H9 (cell line): ENCODE results near the gene ZNF335. TPM values are rescaled to one million over a fixed set of nuclear protein-coding genes. Genes with fewer than 3 reads are reported as not detected.

Source experiments
- DNase-seq: peaks from one replicate; pipeline ENCODE4 v3.0.0-alpha.2; 2017
- H2AFZ ChIP-seq: one replicate; pipeline ENCODE4 v1.6.1; 2013; ENCODE audit warnings: mild to moderate bottlenecking, low read length, control low read depth, moderate library complexity
- H2AK5ac ChIP-seq: 2 replicates; pipeline ENCODE4 v1.6.1; 2013; ENCODE audit warnings: low read length, control low read depth, mixed read lengths; ENCODE audit not compliant: insufficient read length
- H2BK120ac ChIP-seq: one replicate; pipeline ENCODE4 v1.6.1; 2013; ENCODE audit warnings: low read depth, mild to moderate bottlenecking, low read length, control low read depth, inconsistent platforms; ENCODE audit not compliant: poor library complexity, severe bottlenecking
- H2BK12ac ChIP-seq: 2 replicates; pipeline ENCODE4 v1.6.1; 2013; ENCODE audit warnings: low read length, control low read depth, mixed read lengths, low read depth; ENCODE audit not compliant: insufficient read length
- H2BK15ac ChIP-seq: 2 replicates; pipeline ENCODE4 v1.6.1; 2013; ENCODE audit warnings: low read depth, low read length, control low read depth
- H2BK20ac ChIP-seq: one replicate; pipeline ENCODE4 v1.6.1; 2013; ENCODE audit warnings: low read depth, mild to moderate bottlenecking, low read length, control low read depth, inconsistent platforms; ENCODE audit not compliant: poor library complexity, severe bottlenecking
- H2BK5ac ChIP-seq: 2 replicates; pipeline ENCODE4 v1.6.1; 2013; ENCODE audit warnings: low read length, control low read depth, mixed read lengths; ENCODE audit not compliant: insufficient read length
- H3K14ac ChIP-seq: 2 replicates; pipeline ENCODE4 v1.6.1; 2013; ENCODE audit warnings: low read length, control low read depth; ENCODE audit not compliant: insufficient read depth
- H3K18ac ChIP-seq: 2 replicates; pipeline ENCODE4 v1.6.1; 2013; ENCODE audit warnings: low read depth, mild to moderate bottlenecking, mixed read lengths, low read length, control low read depth; ENCODE audit not compliant: insufficient read length
- H3K23ac ChIP-seq: 2 replicates; pipeline ENCODE4 v1.6.1; 2013; ENCODE audit warnings: low read length, control low read depth, mixed read lengths, low read depth; ENCODE audit not compliant: insufficient read length
- H3K23me2 ChIP-seq: 2 replicates; pipeline ENCODE4 v1.6.1; 2013; ENCODE audit warnings: low read depth, mild to moderate bottlenecking, mixed read lengths, low read length, control low read depth; ENCODE audit not compliant: insufficient read length, poor library complexity, severe bottlenecking
- H3K27ac ChIP-seq: 2 replicates; pipeline ENCODE4 v1.5.1; 2013; ENCODE audit warnings: low read length, control low read depth, mixed read lengths, low read depth; ENCODE audit not compliant: insufficient read length
- H3K27me3 ChIP-seq: 2 replicates; pipeline ENCODE4 v1.6.1; 2013; ENCODE audit warnings: low read length, control low read depth, inconsistent platforms; ENCODE audit not compliant: insufficient read depth
- H3K4ac ChIP-seq: 2 replicates; pipeline ENCODE4 v1.6.1; 2013; ENCODE audit warnings: low read depth, mild to moderate bottlenecking, control low read depth, inconsistent platforms, low read length, moderate library complexity
- H3K4me1 ChIP-seq: 2 replicates; pipeline ENCODE4 v1.6.1; 2013; ENCODE audit warnings: low read length, control low read depth, inconsistent platforms; ENCODE audit not compliant: insufficient read depth
- H3K4me2 ChIP-seq: 2 replicates; pipeline ENCODE4 v1.6.1; 2013; ENCODE audit warnings: low read length, control low read depth, mixed read lengths; ENCODE audit not compliant: insufficient read length, insufficient read depth
- H3K56ac ChIP-seq: 2 replicates; pipeline ENCODE4 v1.6.1; 2013; ENCODE audit warnings: low read depth, mild to moderate bottlenecking, mixed read lengths, low read length, control low read depth; ENCODE audit not compliant: insufficient read length
- H3K79me1 ChIP-seq: 2 replicates; pipeline ENCODE4 v1.6.1; 2013; ENCODE audit warnings: low read depth, mild to moderate bottlenecking, moderate library complexity, low read length, control low read depth, inconsistent platforms; ENCODE audit not compliant: insufficient read depth, poor library complexity, severe bottlenecking
- H3K79me2 ChIP-seq: 2 replicates; pipeline ENCODE4 v1.6.1; 2013; ENCODE audit warnings: low read length, control low read depth, inconsistent platforms; ENCODE audit not compliant: insufficient read depth
- H3K9ac ChIP-seq: 2 replicates; pipeline ENCODE4 v1.6.1; 2013; ENCODE audit warnings: low read length, control low read depth, mixed read lengths; ENCODE audit not compliant: insufficient read length; ENCODE audit errors: extremely low read depth
- H3K9me3 ChIP-seq: one replicate; pipeline ENCODE4 v1.6.1; 2013; ENCODE audit warnings: low read depth, low read length, inconsistent platforms; ENCODE audit not compliant: control insufficient read depth
- H3T11ph ChIP-seq: one replicate; pipeline ENCODE4 v1.6.1; 2013; ENCODE audit warnings: mild to moderate bottlenecking, low read length, control low read depth, inconsistent platforms
- H4K20me1 ChIP-seq: one replicate; pipeline ENCODE4 v1.6.1; 2013; ENCODE audit not compliant: control insufficient read depth, insufficient read length, insufficient read depth
- H4K5ac ChIP-seq: 2 replicates; pipeline ENCODE4 v1.6.1; 2013; ENCODE audit warnings: low read depth, mild to moderate bottlenecking, mixed read lengths, low read length, control low read depth; ENCODE audit not compliant: insufficient read length
- H4K8ac ChIP-seq: replicated peaks from 2 replicates; pipeline ENCODE4 v1.6.1; 2013; ENCODE audit warnings: low read length, control low read depth, mixed read lengths, low read depth; ENCODE audit not compliant: insufficient read length
- H4K91ac ChIP-seq: 2 replicates; pipeline ENCODE4 v1.6.1; 2013; ENCODE audit warnings: low read depth, mild to moderate bottlenecking, moderate library complexity, mixed read lengths, low read length, control low read depth; ENCODE audit not compliant: insufficient read length
- H3K27ac Mint-ChIP-seq, 3 experiments: 2 replicates in 2 of 3; 3 replicates in 1 of 3; pipeline ENCODE4 v1.8.0; 2020 to 2021; ENCODE audit warnings: mixed read lengths in 3 of 3, mild to moderate bottlenecking in 1 of 3, moderate library complexity in 1 of 3
- H3K27me3 Mint-ChIP-seq: 2 replicates; pipeline ENCODE4 v1.8.0; 2021; ENCODE audit warnings: low read depth, mild to moderate bottlenecking, moderate library complexity, mixed read lengths
- H3K36me3 Mint-ChIP-seq, 3 experiments: 2 replicates in 2 of 3; 3 replicates in 1 of 3; pipeline ENCODE4 v1.8.0; 2020 to 2021; ENCODE audit warnings: low read depth in 3 of 3, mixed read lengths in 3 of 3; ENCODE audit not compliant: insufficient read depth in 1 of 3
- H3K4me1 Mint-ChIP-seq, 2 experiments: 2 replicates each; pipeline ENCODE4 v1.8.0; 2020; ENCODE audit warnings: mixed read lengths in 2 of 2
- H3K4me3 Mint-ChIP-seq, 2 experiments: 2 replicates in 1 of 2; 3 replicates in 1 of 2; pipeline ENCODE4 v1.8.0; 2020 to 2021; ENCODE audit warnings: mild to moderate bottlenecking in 2 of 2, mixed read lengths in 2 of 2, moderate library complexity in 1 of 2
- H3K9me3 Mint-ChIP-seq, 2 experiments: 2 replicates in 1 of 2; 3 replicates in 1 of 2; pipeline ENCODE4 v1.8.0; 2020; ENCODE audit warnings: mild to moderate bottlenecking in 2 of 2, mixed read lengths in 2 of 2, moderate library complexity in 1 of 2
- CTCF ChIP-seq: fragments of 200-600 bp; sonication (generic); conservative IDR thresholded peaks from 3 replicates; pipeline ENCODE4 v1.8.0; 2021; ENCODE audit warnings: antibody characterized with exemption, mild to moderate bottlenecking
- WGBS: extraction: QIAGEN DNeasy Blood & Tissue Kit; methylation state at CpG from one replicate; pipeline ENCODE4 v1.1.7; 2013; ENCODE audit warnings: missing lambda C conversion rate, low lambda C conversion rate, mixed read lengths; ENCODE audit not compliant: insufficient read length; ENCODE audit errors: extremely low coverage; 5-methylcytosine and 5-hydroxymethylcytosine counted together
- total RNA-seq: library from RNA; stranded (reverse); gene quantifications from 2 replicates; pipeline ENCODE4 v1.2.1, GENCODE V29; 2021

Gene ZNF335
- total RNA-seq, 1 experiment from 2014 or later: 21.1 TPM

GRCh38 chr20:45927071-45927878 is 44.7 kb downstream of the ZNF335 start:
- Histone ChIP-seq H3K4ac (no peak overlapping the region), H2BK12ac (no peak overlapping the region), H3T11ph (no peak overlapping the region), H3K27me3 (no peaks in the 10 kb centered on the region), H3K9me3 (no peaks in the 10 kb centered on the region), H3K14ac (no peak overlapping the region), H3K4me1 (no peaks in the 10 kb centered on the region), H3K18ac (no peak overlapping the region), H2BK120ac (no peak overlapping the region), H3K79me1 (no peaks in the 10 kb centered on the region), H2BK15ac (no peak overlapping the region), H2BK5ac (no peak overlapping the region), H2AFZ (no peak overlapping the region), H4K91ac (no peak overlapping the region), H3K79me2 (no peaks in the 10 kb centered on the region), H3K27ac (no peak overlapping the region), H4K5ac (no peak overlapping the region), H3K23ac (no peak overlapping the region), H3K4me2 (no peak overlapping the region), H3K9ac (no peak overlapping the region), H4K20me1 (no peaks in the 10 kb centered on the region), H4K8ac (no peak overlapping the region), H3K23me2 (no peaks in the 10 kb centered on the region), H2AK5ac (no peak overlapping the region), H2BK20ac (no peak overlapping the region), H3K56ac (no peak overlapping the region)
- TF ChIP-seq CTCF: no peak
- no CpG with 5 or more reads among the region's 14 CpGs for WGBS
- no peak for DNase-seq
- peaks cover 2% of the 10 kb centered on the region for H3K27me3 Mint-ChIP-seq
- H3K36me3 Mint-ChIP-seq: peaks cover 0 to 3% (median 0%) of the 10 kb centered on the region in 3 experiments; a peak in 2 of 7 replicates
- no peaks in the 10 kb centered on the region for H3K9me3 Mint-ChIP-seq
- no peak overlapping the region; a peak in 1 of 5 replicates for H3K4me3 Mint-ChIP-seq
- H3K4me1 Mint-ChIP-seq: peaks cover 9 to 21% of the 10 kb centered on the region in 2 experiments
- peak overlapping the region in 1 of 3 experiments; percentile 48; a peak in 1 of 7 replicates for H3K27ac Mint-ChIP-seq
